ENCODE measurements around the gene BTD. TPM values are rescaled to one million over a fixed set of nuclear protein-coding genes. Genes with fewer than 3 reads are reported as not detected.

Gene BTD
- total RNA-seq, 2 donors from 2014 or later = 17.3 to 21.2 TPM

Other genes with a start within 250 kb of the BTD start
- gene METTL6, start 174.2 kb upstream of the BTD start, total RNA-seq = 1 to 10 TPM; 6.5 to 8.6 TPM
- gene EAF1, start 174.1 kb upstream of the BTD start, total RNA-seq = 10 to 100 TPM; 25.9 to 31.5 TPM
- gene COLQ, start 80.0 kb upstream of the BTD start, total RNA-seq = 10 to 100 TPM; 10.8 to 11.1 TPM
- 10 to 100 TPM; 34.4 to 41.0 TPM for gene HACL1, start 176 bp upstream of the BTD start, total RNA-seq
- gene ANKRD28, start 196.2 kb downstream of the BTD start, total RNA-seq = 100 to 1,000 TPM in 1 of 2 donors, 10 to 100 TPM in 1; 86.2 to 105 TPM

Measured in T-helper 17 cell (primary cell).